Caco-2 (cell line): ENCODE results near the gene MYBPC2. TPM values are rescaled to one million over a fixed set of nuclear protein-coding genes. Genes with fewer than 3 reads are reported as not detected.

Source experiments
- Bru-seq: library from RNA; stranded (reverse); fragments of 400-500 nt; gene quantifications from one replicate; lab custom pipeline; 2021; lab: Mats Ljungman, UMichigan
- BruChase-seq, 2 experiments: library from RNA; stranded (reverse); fragments of 400-500 nt; gene quantifications; one replicate each; lab custom pipeline; 2021; lab: Mats Ljungman, UMichigan
- BruUV-seq: library from RNA; stranded (reverse); fragments of 400-500 nt; replicated peaks from 2 replicates; lab custom pipeline; 2021; lab: Mats Ljungman, UMichigan
- CTCF ChIA-PET: fragments of 300-600 bp; sonication (Branson Sonifier 250); formaldehyde crosslinking; loops from one replicate; lab custom pipeline; 2022; ENCODE audit warnings: antibody characterized with exemption; lab: Charles Lee
- POLR2A ChIA-PET: fragments of 300-600 bp; sonication (Branson Sonifier 250); formaldehyde crosslinking; loops from one replicate; lab custom pipeline; 2022; ENCODE audit warnings: antibody characterized with exemption; lab: Charles Lee
- DNase-seq, 2 experiments: peaks; one replicate each; pipeline versions ENCODE4 v3.0.0 to v3.0.0-alpha.2; 2020 to 2022
- H3K27me3 ChIP-seq: replicated peaks from 2 replicates; pipeline ENCODE4 v1.6.0; 2011; ENCODE audit warnings: low read length; ENCODE audit not compliant: control insufficient read depth, insufficient read depth
- H3K36me3 ChIP-seq: 2 replicates; pipeline ENCODE4 v1.5.1; 2011; ENCODE audit warnings: low read length; ENCODE audit not compliant: control insufficient read depth, insufficient read depth
- H3K4me1 ChIP-seq: fragments of 250-450 bp; sonication (Bioruptor Pico); 2 replicates; pipeline ENCODE4 v1.5.1; 2020; ENCODE audit warnings: mild to moderate bottlenecking
- H3K4me3 ChIP-seq: 2 replicates; pipeline ENCODE4 v1.5.1; 2011; ENCODE audit warnings: low read depth, mild to moderate bottlenecking, control low read depth, low read length
- H3K9me3 ChIP-seq: fragments of 250-450 bp; sonication (Bioruptor Pico); 2 replicates; pipeline ENCODE4 v1.5.1; 2020; ENCODE audit warnings: mild to moderate bottlenecking, moderate library complexity
- H3K27ac Mint-ChIP-seq: one replicate; pipeline ENCODE4 v1.8.0; 2022; ENCODE audit warnings: mixed read lengths; ENCODE audit not compliant: unreplicated experiment
- H3K27me3 Mint-ChIP-seq: one replicate; pipeline ENCODE4 v1.8.0; 2022; ENCODE audit warnings: mixed read lengths; ENCODE audit not compliant: insufficient read depth, unreplicated experiment
- H3K36me3 Mint-ChIP-seq: one replicate; pipeline ENCODE4 v1.8.0; 2022; ENCODE audit warnings: mild to moderate bottlenecking, mixed read lengths; ENCODE audit not compliant: insufficient read depth, unreplicated experiment
- H3K4me1 Mint-ChIP-seq: one replicate; pipeline ENCODE4 v1.8.0; 2022; ENCODE audit warnings: low read depth, mixed read lengths; ENCODE audit not compliant: unreplicated experiment
- H3K4me3 Mint-ChIP-seq: one replicate; pipeline ENCODE4 v1.8.0; 2022; ENCODE audit warnings: mild to moderate bottlenecking, moderate library complexity, mixed read lengths; ENCODE audit not compliant: unreplicated experiment
- H3K9me3 Mint-ChIP-seq: one replicate; pipeline ENCODE4 v1.8.0; 2022; ENCODE audit warnings: mixed read lengths; ENCODE audit not compliant: unreplicated experiment
- CTCF ChIP-seq, 2 experiments: fragments of 200-600 bp in 1 of 2; IDR thresholded peaks; 1 replicate in 1 of 2; 2 replicates in 1 of 2; pipeline versions ENCODE4 v1.5.1 to v1.8.0; 2011 to 2022; ENCODE audit warnings: antibody characterized with exemption in 1 of 2, control low read depth in 1 of 2, inconsistent platforms in 1 of 2, low read depth in 1 of 2, low read length in 1 of 2, mild to moderate bottlenecking in 1 of 2, moderate library complexity in 1 of 2; ENCODE audit not compliant: insufficient read depth in 1 of 2, severe bottlenecking in 1 of 2, unreplicated experiment in 1 of 2
- intact Hi-C: fragments of 100-400 bp; cut with micrococcal nuclease; formaldehyde crosslinking; loops from one replicate; pipeline ENCODE4 v1.10.0; 2022; ENCODE audit not compliant: unreplicated experiment
- long read RNA-seq: library from polyadenylated mRNA; stranded (forward); transcript quantifications from one replicate; pipeline ENCODE4 v2.0.0, GENCODE V29; 2022
- total RNA-seq: library from RNA; stranded (reverse); gene quantifications from 2 replicates; pipeline ENCODE4 v1.2.3, GENCODE V29; 2022

Gene MYBPC2
- total RNA-seq (0.91 and 1.6 TPM in 2 replicates), Bru-seq, nascent RNA (percentile 13 among the genes with signal in this experiment), BruChase-seq, experiment 1, labeled RNA remaining after a 2-hour chase (percentile 10 among the genes with signal in this experiment), BruChase-seq, experiment 2, labeled RNA remaining after a 6-hour chase (percentile 11 among the genes with signal in this experiment)
- long read RNA-seq, partial matches to known transcripts = 2 of 3 reads
- long read RNA-seq, other reads (novel, unspliced or antisense) = 0 of 3 reads

- Histone ChIP-seq H3K4me3 (peak within 1 kb of the TSS; percentile 51), H3K9me3 (no peaks in the 10 kb centered on the region), H3K4me1 (peaks cover 11% of the 10 kb centered on the region), H3K36me3 (no peaks in the 10 kb centered on the region), H3K27me3 (no peaks in the 10 kb centered on the region)
- no peak for TF ChIP-seq CTCF (IDR thresholded peaks at IDR 0.05; ENCODE audit: insufficient read depth in 1 of 2, low read depth in 1 of 2, low read length in 1 of 2, severe bottlenecking in 1 of 2, unreplicated experiment in 1 of 2)
- peaks cover 7% of the 10 kb centered on the region for H3K4me1 Mint-ChIP-seq
- peaks cover 12% of the 10 kb centered on the region for H3K27me3 Mint-ChIP-seq
- TSS peak; percentile 47 for BruUV-seq
- H3K9me3 Mint-ChIP-seq = no peaks in the 10 kb centered on the region
- CTCF ChIA-PET = interaction anchor here (0.8 to 1.4 kb wide), 2 partner anchors 28 to 30 kb away, joined by 3 read pairs; no protein-coding TSS in a partner anchor
- peak within 1 kb of the TSS; percentile 74 for H3K27ac Mint-ChIP-seq
- POLR2A ChIA-PET = no interaction called here
- DNase-seq = peak in 1 of 2 experiments; percentile 34
- H3K36me3 Mint-ChIP-seq = peaks cover 12% of the 10 kb centered on the region
- H3K4me3 Mint-ChIP-seq = peak within 1 kb of the TSS; percentile 94
- intact Hi-C loops = no loop called here
Observed at GRCh38 chr19:50432221-50433028, at the start of gene MYBPC2. MYBPC2 (plus strand) TSS chr19:50432892; CDS start chr19:50432954, 62 bp downstream.

- peak overlapping the region; percentile 72 for H3K4me3 ChIP-seq
- H3K27me3 ChIP-seq = no peaks in the 10 kb centered on the region
- Mint-ChIP-seq H3K4me1 (peaks cover 10% of the 10 kb centered on the region), H3K27me3 (no peaks in the 10 kb centered on the region), H3K36me3 (peaks cover 49% of the 10 kb centered on the region), H3K27ac (peak overlapping the region; percentile 91), H3K4me3 (peak overlapping the region; percentile 86), H3K9me3 (no peaks in the 10 kb centered on the region)
- peaks cover 6% of the 10 kb centered on the region; the same call in 1 of the 2 replicates for H3K4me1 ChIP-seq
- no peak for DNase-seq
- ChIA-PET POLR2A (interaction anchor here (2.0 kb wide), 1 partner anchor 77 kb away, joined by 18 read pairs; no protein-coding TSS in a partner anchor), CTCF (interaction anchor here (0.6 to 2.1 kb wide), 5 partner anchors 11 to 173 kb away, joined by 3 to 20 read pairs (median 6); no protein-coding TSS in a partner anchor)
- peaks cover 8% of the 10 kb centered on the region for H3K36me3 ChIP-seq
- TSS peak; percentile 96 for BruUV-seq
- intact Hi-C loops = no loop called here
- TF ChIP-seq CTCF (IDR thresholded peaks at IDR 0.05; ENCODE audit: insufficient read depth in 1 of 2, low read depth in 1 of 2, low read length in 1 of 2, severe bottlenecking in 1 of 2, unreplicated experiment in 1 of 2) = no peak
- no peaks in the 10 kb centered on the region for H3K9me3 ChIP-seq
Observed at GRCh38 chr19:50383001-50383851, 49.5 kb upstream of the MYBPC2 start.
